OCI-LY7 (cell line): ENCODE measurements around the gene KCNT1. TPM values are rescaled to one million over a fixed set of nuclear protein-coding genes. Genes with fewer than 3 reads are reported as not detected.

Experiments used
- BruUV-seq: library from RNA; stranded (reverse); fragments of 400-500 nt; replicated peaks from 2 replicates; lab custom pipeline; 2021; lab: Mats Ljungman, UMichigan
- CTCF ChIA-PET: fragments of 300-600 bp; sonication (Branson Sonifier 250); formaldehyde crosslinking; loops from one replicate; lab custom pipeline; 2022; ENCODE audit warnings: antibody characterized with exemption; ENCODE audit not compliant: unreplicated experiment; lab: Charles Lee
- POLR2A ChIA-PET: fragments of 300-600 bp; sonication (Branson Sonifier 250); formaldehyde crosslinking; loops from one replicate; lab custom pipeline; 2022; ENCODE audit warnings: antibody characterized with exemption; lab: Charles Lee
- DNase-seq: peaks from one replicate; pipeline ENCODE4 v3.0.0-alpha.2; 2015; ENCODE audit warnings: low spot score
- H2AFZ ChIP-seq: fragments of 200-600 bp; sonication (generic), shearing (Covaris generic); 2 replicates; pipeline ENCODE4 v1.6.1; 2014; ENCODE audit warnings: mild to moderate bottlenecking, antibody characterized with exemption, low read length, moderate library complexity
- H3K27ac ChIP-seq: fragments of 200-600 bp; sonication (generic); 2 replicates; pipeline ENCODE4 v1.5.1; 2014; ENCODE audit warnings: mixed run types, low read depth, mild to moderate bottlenecking, moderate library complexity, low read length, inconsistent platforms; ENCODE audit not compliant: poor library complexity, severe bottlenecking
- H3K36me3 ChIP-seq: fragments of 200-600 bp; sonication (generic); 2 replicates; pipeline ENCODE4 v1.6.1; 2014; ENCODE audit warnings: mild to moderate bottlenecking, antibody characterized with exemption, low read length, moderate library complexity, mixed read lengths; ENCODE audit not compliant: insufficient read depth
- H3K4me1 ChIP-seq: fragments of 200-600 bp; sonication (generic); 2 replicates; pipeline ENCODE4 v1.5.1; 2014; ENCODE audit warnings: mild to moderate bottlenecking, low read length; ENCODE audit not compliant: insufficient read depth, poor library complexity, severe bottlenecking
- H3K4me2 ChIP-seq: fragments of 200-600 bp; sonication (generic); 2 replicates; pipeline ENCODE4 v1.6.1; 2014; ENCODE audit warnings: mild to moderate bottlenecking, low read length
- H3K4me3 ChIP-seq: fragments of 200-600 bp; sonication (generic); 2 replicates; pipeline ENCODE4 v1.5.1; 2014; ENCODE audit warnings: mild to moderate bottlenecking, low read depth, low read length; ENCODE audit not compliant: poor library complexity, severe bottlenecking
- H3K79me2 ChIP-seq: fragments of 200-600 bp; sonication (generic); 2 replicates; pipeline ENCODE4 v1.6.1; 2016; ENCODE audit warnings: low read depth, mild to moderate bottlenecking, low read length, moderate library complexity, mixed read lengths; ENCODE audit not compliant: insufficient read depth
- H3K9me2 ChIP-seq: fragments of 200-600 bp; sonication (generic); 2 replicates; pipeline ENCODE4 v1.6.1; 2016; ENCODE audit warnings: mild to moderate bottlenecking, low read length, mixed read lengths; ENCODE audit not compliant: insufficient read depth
- H3K9me3 ChIP-seq: fragments of 200-600 bp; sonication (generic); 2 replicates; pipeline ENCODE4 v1.6.1; 2014; ENCODE audit warnings: mild to moderate bottlenecking, mixed run types, low read length, mixed read lengths
- H4K20me1 ChIP-seq: fragments of 200-600 bp; sonication (generic); 2 replicates; pipeline ENCODE4 v1.6.1; 2014; ENCODE audit warnings: mild to moderate bottlenecking, antibody characterized with exemption, low read length, moderate library complexity, mixed read lengths; ENCODE audit not compliant: insufficient read depth
- CTCF ChIP-seq: fragments of 200-600 bp; sonication (generic); conservative IDR thresholded peaks from 2 replicates; pipeline ENCODE4 v1.5.1; 2014; ENCODE audit warnings: mild to moderate bottlenecking, antibody characterized with exemption, low read length, moderate library complexity, mixed read lengths
- EZH2phosphoT487 ChIP-seq: fragments of 200-600 bp; sonication (generic); IDR thresholded peaks from 2 replicates; pipeline ENCODE4 v1.6.1; 2018; ENCODE audit warnings: low read depth, borderline replicate concordance, mild to moderate bottlenecking, mixed run types, antibody characterized with exemption, low read length, moderate library complexity, mixed read lengths
- intact Hi-C: fragments of 100-400 bp; cut with micrococcal nuclease; formaldehyde crosslinking; loops from one replicate; pipeline ENCODE4 v1.10.0; 2022; ENCODE audit not compliant: unreplicated experiment
- total RNA-seq, 2 experiments: library from RNA; depleted of rRNA in 1 of 2; stranded (reverse); fragments of >200 nt in 1 of 2; shearing (Covaris generic) in 1 of 2; gene quantifications; 2 replicates each; pipeline ENCODE4 v1.2.3, GENCODE V29; 2014 to 2022

The KCNT1 gene
- total RNA-seq, 2 experiments from 2014 or later: not detected

DNA sequence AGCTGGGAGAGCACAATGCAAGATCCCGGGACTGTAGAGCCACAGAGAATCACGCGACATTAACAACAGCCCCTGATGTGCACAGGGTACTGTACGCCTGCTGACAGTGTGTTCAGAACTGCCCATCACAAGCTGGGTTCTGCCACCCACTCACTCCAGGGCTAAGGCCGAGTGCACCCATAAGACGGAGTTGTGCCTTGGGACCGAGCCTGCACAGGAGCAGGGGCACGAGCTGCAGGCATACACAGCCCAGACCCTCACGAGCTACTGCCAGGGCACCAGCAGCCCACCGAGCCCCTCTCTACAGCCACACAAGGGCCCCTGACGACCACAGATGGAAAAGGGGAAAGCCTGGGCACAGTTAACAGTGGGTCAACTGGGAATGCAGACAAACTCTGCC, 137.5 kb downstream of the KCNT1 start:
- ChIA-PET POLR2A (no interaction called here), CTCF (no interaction called here)
- no TSS peak for BruUV-seq
- intact Hi-C loops: no loop called here
- Histone ChIP-seq H3K36me3 (no peaks in the 10 kb centered on the region), H3K27ac (no peak overlapping the region), H3K9me2 (no peaks in the 10 kb centered on the region), H3K4me1 (no peaks in the 10 kb centered on the region), H4K20me1 (no peaks in the 10 kb centered on the region), H3K79me2 (no peaks in the 10 kb centered on the region), H3K9me3 (no peaks in the 10 kb centered on the region), H3K4me3 (no peak overlapping the region), H2AFZ (no peak overlapping the region), H3K4me2 (no peak overlapping the region)
- DNase-seq: no peak
- TF ChIP-seq CTCF (no peak), EZH2phosphoT487 (no peak)

DNA sequence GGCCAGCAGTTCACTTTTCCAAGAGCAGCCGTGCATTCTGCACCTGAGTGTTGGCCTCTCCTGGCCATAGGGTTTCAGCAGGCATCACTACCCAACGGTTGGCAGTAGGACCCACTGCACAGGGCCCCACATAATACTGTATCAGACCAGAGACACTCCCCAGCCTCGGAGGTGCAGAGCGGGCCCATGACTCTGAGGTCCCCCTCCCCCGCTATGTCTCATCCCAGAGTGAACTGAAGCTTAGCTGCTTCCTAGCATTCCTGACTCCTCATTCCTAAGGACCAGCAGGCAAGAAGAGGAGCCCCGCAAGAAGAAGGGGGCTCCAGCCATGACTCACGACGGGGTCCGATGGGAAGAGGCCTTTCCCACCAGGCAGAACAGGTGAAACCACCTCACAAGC, 138.1 kb downstream of the KCNT1 start:
- no peaks in the 10 kb centered on the region for H3K9me3 ChIP-seq
- intact Hi-C loops: no loop called here
- no peaks in the 10 kb centered on the region for H4K20me1 ChIP-seq
- H3K27ac ChIP-seq: no peak overlapping the region
- no peak for DNase-seq
- H3K79me2 ChIP-seq: no peaks in the 10 kb centered on the region
- no peak overlapping the region for H3K4me2 ChIP-seq
- no peak for TF ChIP-seq CTCF
- no peak for TF ChIP-seq EZH2phosphoT487
- H3K36me3 ChIP-seq: no peaks in the 10 kb centered on the region
- BruUV-seq: no TSS peak
- no peaks in the 10 kb centered on the region for H3K4me1 ChIP-seq
- H3K9me2 ChIP-seq: no peaks in the 10 kb centered on the region
- ChIA-PET CTCF (no interaction called here), POLR2A (no interaction called here)
- H2AFZ ChIP-seq: no peak overlapping the region
- no peak overlapping the region for H3K4me3 ChIP-seq

DNA sequence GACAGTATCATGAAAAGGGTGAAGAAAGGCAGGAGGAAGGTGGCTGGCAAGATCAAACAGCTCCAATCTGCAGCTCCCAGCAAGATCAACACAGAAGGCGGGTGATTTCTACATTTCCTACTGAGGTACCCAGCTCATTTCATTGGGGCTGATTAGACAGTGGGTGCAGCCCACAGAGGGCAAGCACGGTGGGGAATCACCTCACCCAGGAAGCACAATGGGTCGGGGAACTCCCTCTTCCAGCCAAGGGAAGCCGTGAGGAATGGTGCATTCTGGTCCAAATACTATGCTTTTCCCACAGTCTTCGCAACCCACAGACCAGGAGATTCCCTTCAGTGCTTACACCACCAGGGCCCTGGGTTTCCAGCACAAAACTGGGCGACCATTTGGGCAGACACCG, 138.6 kb downstream of the KCNT1 start:
- H3K27ac ChIP-seq: no peak overlapping the region
- no peak overlapping the region for H3K4me2 ChIP-seq
- intact Hi-C loops: no loop called here
- no TSS peak for BruUV-seq
- H3K9me3 ChIP-seq: no peaks in the 10 kb centered on the region
- TF ChIP-seq EZH2phosphoT487: no peak
- TF ChIP-seq CTCF: no peak
- H3K4me3 ChIP-seq: no peak overlapping the region
- ChIA-PET POLR2A (no interaction called here), CTCF (no interaction called here)
- H2AFZ ChIP-seq: no peak overlapping the region
- H3K79me2 ChIP-seq: no peaks in the 10 kb centered on the region
- no peak for DNase-seq
- no peaks in the 10 kb centered on the region for H4K20me1 ChIP-seq
- H3K36me3 ChIP-seq: no peaks in the 10 kb centered on the region
- H3K4me1 ChIP-seq: no peaks in the 10 kb centered on the region
- H3K9me2 ChIP-seq: no peaks in the 10 kb centered on the region

Other genes starting within 250 kb of the KCNT1 start
- gene PPP1R26, start 222.4 kb upstream of the KCNT1 start, total RNA-seq (2014; rRNA removed; shearing (Covaris generic)): 1.5 TPM in 2 replicates
- 0.21 and 0.52 TPM in 2 replicates for gene PPP1R26, start 222.4 kb upstream of the KCNT1 start, total RNA-seq (2022)
- gene MRPS2, start 201.5 kb upstream of the KCNT1 start, total RNA-seq (2014; rRNA removed; shearing (Covaris generic)): 30.2 and 42.7 TPM in 2 replicates
- gene MRPS2, start 201.5 kb upstream of the KCNT1 start, total RNA-seq (2022): 50.3 and 55.7 TPM in 2 replicates
- not detected in 2 replicates for gene LCN1, start 180.7 kb upstream of the KCNT1 start, total RNA-seq (2014; rRNA removed; shearing (Covaris generic))
- gene LCN1, start 180.7 kb upstream of the KCNT1 start, total RNA-seq (2022): not detected in 2 replicates
- not detected in 2 replicates for gene OBP2A, start 156.1 kb upstream of the KCNT1 start, total RNA-seq (2014; rRNA removed; shearing (Covaris generic))
- gene OBP2A, start 156.1 kb upstream of the KCNT1 start, total RNA-seq (2022): not detected in 2 replicates
- gene PAEP, start 140.4 kb upstream of the KCNT1 start, total RNA-seq (2014; rRNA removed; shearing (Covaris generic)): not detected in 2 replicates
- not detected in 2 replicates for gene PAEP, start 140.4 kb upstream of the KCNT1 start, total RNA-seq (2022)
- not detected in 2 replicates for gene GLT6D1, start 62.6 kb upstream of the KCNT1 start, total RNA-seq (2014; rRNA removed; shearing (Covaris generic))
- not detected in 2 replicates for gene GLT6D1, start 62.6 kb upstream of the KCNT1 start, total RNA-seq (2022)
- not detected in 2 replicates for gene LCN9, start 38.9 kb upstream of the KCNT1 start, total RNA-seq (2014; rRNA removed; shearing (Covaris generic))
- gene LCN9, start 38.9 kb upstream of the KCNT1 start, total RNA-seq (2022): not detected in 2 replicates
- not detected in 2 replicates for gene SOHLH1, start 2.7 kb upstream of the KCNT1 start, total RNA-seq (2014; rRNA removed; shearing (Covaris generic))
- not detected in 2 replicates for gene SOHLH1, start 2.7 kb upstream of the KCNT1 start, total RNA-seq (2022)
- 20.1 and 30.4 TPM in 2 replicates for gene CAMSAP1, start 205.4 kb downstream of the KCNT1 start, total RNA-seq (2014; rRNA removed; shearing (Covaris generic))
- 33.0 and 39.2 TPM in 2 replicates for gene CAMSAP1, start 205.4 kb downstream of the KCNT1 start, total RNA-seq (2022)